Measurements from ENCODE around the gene NOTCH1. TPM values are rescaled to one million over a fixed set of nuclear protein-coding genes. Genes with fewer than 3 reads are reported as not detected.

The NOTCH1 gene
- total RNA-seq, 1 donor from 2014 or later = 26.6 TPM

DNA sequence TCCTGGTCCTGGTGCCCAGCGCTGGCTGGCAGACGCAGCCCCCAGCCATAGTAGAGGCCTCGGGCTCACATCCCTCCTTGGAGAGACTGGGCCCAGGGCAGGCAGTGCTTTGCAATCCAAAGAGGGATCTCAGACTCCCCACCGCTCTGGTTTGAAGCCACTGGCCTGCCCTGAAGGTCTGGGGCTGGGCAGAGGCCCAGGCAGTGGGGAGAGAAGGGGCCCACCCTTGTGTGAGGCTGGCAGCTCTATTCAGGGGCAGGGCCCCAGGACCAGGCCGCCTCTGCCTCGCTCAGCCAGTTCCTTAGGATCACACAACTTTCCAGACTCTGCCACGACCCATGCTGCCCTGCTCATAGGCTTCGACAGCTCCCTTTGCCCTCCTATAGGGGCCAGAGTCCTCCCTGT is 52.3 kb downstream of the NOTCH1 start:
- CTCF ChIA-PET = no interaction called here

DNA sequence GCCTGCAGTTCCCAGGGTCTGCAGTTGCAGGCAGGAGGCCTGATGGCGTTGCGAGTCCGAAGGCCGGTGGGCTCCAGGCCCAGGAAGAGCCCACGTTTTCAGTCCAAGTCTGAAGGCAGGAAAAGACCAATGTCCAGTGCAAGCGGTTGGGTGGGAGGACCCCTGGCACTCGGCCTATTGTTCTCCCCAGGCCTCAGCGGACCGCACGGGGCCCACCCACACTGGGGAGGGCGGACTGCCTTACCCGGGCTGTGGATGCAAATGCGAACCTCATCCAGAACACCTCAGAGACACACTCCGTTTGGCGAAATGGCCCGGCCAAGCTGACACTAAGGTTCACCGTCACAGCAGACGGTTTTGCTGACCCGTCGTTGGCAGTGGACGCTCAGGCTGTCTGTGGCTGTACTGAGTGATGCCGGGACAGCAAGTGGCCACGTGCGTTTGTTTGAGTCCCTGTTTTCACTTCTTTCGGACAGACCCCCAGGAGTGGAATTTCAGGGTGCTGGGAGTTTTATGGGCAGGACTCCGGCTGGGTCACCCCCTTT is 52.8 kb downstream of the NOTCH1 start:
- ATAC-seq (ENCODE audit: low read depth) = no peak
- Mint-ChIP-seq H3K9me3 (no peaks in the 10 kb centered on the region), H3K4me3 (no peak overlapping the region), H3K4me1 (no peaks in the 10 kb centered on the region), H3K27me3 (no peaks in the 10 kb centered on the region), H3K36me3 (ENCODE audit: low read depth) (peaks cover 17% of the 10 kb centered on the region), H3K27ac (no peak overlapping the region)
- intact Hi-C loops (cut with micrococcal nuclease) = no loop called here
- no peak for DNase-seq
- CTCF ChIA-PET = no interaction called here
- TF ChIP-seq, protein P1, sequence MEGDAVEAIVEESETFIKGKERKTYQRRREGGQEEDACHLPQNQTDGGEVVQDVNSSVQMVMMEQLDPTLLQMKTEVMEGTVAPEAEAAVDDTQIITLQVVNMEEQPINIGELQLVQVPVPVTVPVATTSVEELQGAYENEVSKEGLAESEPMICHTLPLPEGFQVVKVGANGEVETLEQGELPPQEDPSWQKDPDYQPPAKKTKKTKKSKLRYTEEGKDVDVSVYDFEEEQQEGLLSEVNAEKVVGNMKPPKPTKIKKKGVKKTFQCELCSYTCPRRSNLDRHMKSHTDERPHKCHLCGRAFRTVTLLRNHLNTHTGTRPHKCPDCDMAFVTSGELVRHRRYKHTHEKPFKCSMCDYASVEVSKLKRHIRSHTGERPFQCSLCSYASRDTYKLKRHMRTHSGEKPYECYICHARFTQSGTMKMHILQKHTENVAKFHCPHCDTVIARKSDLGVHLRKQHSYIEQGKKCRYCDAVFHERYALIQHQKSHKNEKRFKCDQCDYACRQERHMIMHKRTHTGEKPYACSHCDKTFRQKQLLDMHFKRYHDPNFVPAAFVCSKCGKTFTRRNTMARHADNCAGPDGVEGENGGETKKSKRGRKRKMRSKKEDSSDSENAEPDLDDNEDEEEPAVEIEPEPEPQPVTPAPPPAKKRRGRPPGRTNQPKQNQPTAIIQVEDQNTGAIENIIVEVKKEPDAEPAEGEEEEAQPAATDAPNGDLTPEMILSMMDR (IDR thresholded peaks at IDR 0.05) = no peak
- POLR2A ChIA-PET = no interaction called here

More for the DNA sequence above, 52.3 kb downstream of the NOTCH1 start:
- TF ChIP-seq, protein P1 (IDR thresholded peaks at IDR 0.05) = no peak
- no peak for ATAC-seq (ENCODE audit: low read depth)
- intact Hi-C loops (cut with micrococcal nuclease) = no loop called here
- no peak overlapping the region for H3K4me3 Mint-ChIP-seq
- no peak overlapping the region for H3K27ac Mint-ChIP-seq
- H3K27me3 Mint-ChIP-seq = no peaks in the 10 kb centered on the region
- POLR2A ChIA-PET = no interaction called here
- no peak for DNase-seq
- H3K4me1 Mint-ChIP-seq = no peaks in the 10 kb centered on the region
- H3K9me3 Mint-ChIP-seq = no peaks in the 10 kb centered on the region
- peaks cover 21% of the 10 kb centered on the region for H3K36me3 Mint-ChIP-seq (ENCODE audit: low read depth)

DNA sequence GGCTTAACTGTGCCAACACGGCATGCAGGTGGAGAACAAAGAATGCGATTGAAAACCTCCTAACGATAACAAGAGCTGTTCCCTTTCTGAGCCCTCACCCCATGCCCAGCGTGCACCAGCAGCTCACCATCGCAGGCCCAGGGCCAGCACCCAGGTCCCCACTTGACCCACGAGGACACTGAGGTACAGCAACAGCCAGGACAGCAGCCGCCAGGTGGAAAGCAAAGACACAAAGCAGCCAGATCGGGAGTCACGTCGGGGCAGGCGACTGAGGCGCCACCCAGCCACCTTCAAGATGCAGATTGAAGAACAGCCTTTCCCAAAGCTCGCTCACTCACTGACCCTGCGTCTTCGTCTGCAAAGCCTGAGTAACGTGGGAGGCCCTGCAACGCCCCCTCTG is 56.1 kb downstream of the NOTCH1 start:
- H3K4me3 Mint-ChIP-seq = no peak overlapping the region
- CTCF ChIA-PET = interaction anchor here (1.1 to 6.4 kb wide), 5 partner anchors 25 to 142 kb away, joined by 3 to 44 read pairs (median 18); no protein-coding TSS in a partner anchor
- ATAC-seq (ENCODE audit: low read depth) (no peak), DNase-seq (no peak)
- TF ChIP-seq, protein P1 (IDR thresholded peaks at IDR 0.05) = no peak
- no peak overlapping the region for H3K27ac Mint-ChIP-seq
- POLR2A ChIA-PET = interaction anchor here (0.6 to 0.7 kb wide), 2 partner anchors 9 to 193 kb away, joined by 8 to 11 read pairs; no protein-coding TSS in a partner anchor
- H3K36me3 Mint-ChIP-seq (ENCODE audit: low read depth) = no peaks in the 10 kb centered on the region
- intact Hi-C loops (cut with micrococcal nuclease) = no loop called here
- peaks cover 6% of the 10 kb centered on the region for H3K4me1 Mint-ChIP-seq
- H3K9me3 Mint-ChIP-seq = no peaks in the 10 kb centered on the region
- H3K27me3 Mint-ChIP-seq = no peaks in the 10 kb centered on the region

DNA sequence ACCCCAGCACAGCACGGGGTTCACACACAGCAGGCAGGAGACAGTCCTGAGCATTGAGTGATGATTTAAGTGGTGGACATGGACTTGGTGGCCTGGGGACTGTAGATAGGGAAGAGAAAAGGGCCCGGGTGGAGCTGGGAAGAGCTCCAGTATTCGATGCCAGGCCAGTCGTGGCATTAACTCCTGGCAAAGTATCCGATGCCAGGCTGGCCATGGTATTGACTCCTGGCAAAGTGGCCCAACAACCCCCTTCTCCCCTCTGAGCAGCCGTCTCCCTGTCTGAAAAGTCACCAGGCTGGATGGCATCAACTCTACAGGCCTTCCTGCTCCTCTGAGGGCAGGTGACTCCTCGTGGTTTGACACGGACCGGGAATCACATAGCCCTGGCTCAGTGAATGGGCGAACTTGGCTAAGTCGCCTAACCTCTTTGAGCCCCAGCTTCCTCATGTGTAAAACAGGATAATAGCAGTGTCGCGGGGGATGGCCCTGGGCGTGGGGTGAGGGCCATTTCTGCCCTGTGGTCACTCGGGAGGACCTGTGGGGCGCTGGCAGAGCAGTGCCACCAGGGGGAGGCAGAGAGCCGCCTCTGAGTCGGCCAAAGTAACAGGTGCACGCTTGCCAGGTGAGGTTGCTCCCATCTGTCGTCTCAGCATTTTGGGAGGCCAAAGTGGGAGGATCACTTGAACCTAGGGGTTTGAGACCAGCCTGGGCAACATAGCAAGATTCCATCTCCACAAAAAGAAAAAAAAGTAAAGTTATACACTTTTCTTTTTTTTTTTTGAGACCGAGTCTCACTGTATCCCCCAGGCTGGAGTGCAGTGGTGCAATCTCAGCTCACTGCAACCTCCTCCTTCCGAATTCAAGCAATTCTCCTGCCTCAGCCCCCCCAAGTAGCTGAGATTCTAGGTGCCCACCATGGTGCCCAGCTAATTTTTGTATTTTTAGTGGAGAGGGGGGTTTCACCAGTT is 57.3 kb downstream of the NOTCH1 start:
- TF ChIP-seq, protein P1 (IDR thresholded peaks at IDR 0.05) = peak; percentile 70
- POLR2A ChIA-PET = interaction anchor here (0.7 kb wide), 2 partner anchors 136 to 138 kb away, joined by 3 to 4 read pairs; no protein-coding TSS in a partner anchor
- no peak overlapping the region for H3K27ac Mint-ChIP-seq

DNA sequence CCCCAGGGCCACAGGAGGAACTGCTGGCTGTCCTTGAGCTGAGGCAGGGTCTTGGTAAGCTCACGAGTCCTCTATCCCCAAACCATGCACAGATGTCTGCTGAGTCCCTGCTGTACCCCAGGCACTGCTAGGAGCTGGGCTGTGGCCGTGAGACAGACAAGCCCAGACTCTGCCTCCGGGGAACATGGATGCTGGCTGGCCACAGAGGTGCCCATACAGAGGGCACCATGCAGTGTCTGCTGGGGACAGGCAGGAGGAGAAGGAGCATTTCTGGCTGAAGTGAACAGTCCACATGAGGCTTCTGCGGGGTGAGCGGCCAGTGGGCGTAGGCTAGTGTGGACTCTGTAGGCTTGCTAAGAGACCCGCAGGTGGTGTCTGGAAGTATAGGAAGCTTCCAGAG is 58.2 kb downstream of the NOTCH1 start:
- H3K4me1 Mint-ChIP-seq = peaks cover 10% of the 10 kb centered on the region
- ATAC-seq (ENCODE audit: low read depth) = no peak
- ChIA-PET CTCF (interaction anchor here (0.7 to 6.4 kb wide), 7 partner anchors 9 to 184 kb away, joined by 3 to 44 read pairs (median 4); no protein-coding TSS in a partner anchor), POLR2A (no interaction called here)
- intact Hi-C loops (cut with micrococcal nuclease) = loop anchor here (1.0 kb wide), 1 partner anchor 144 kb away; no protein-coding TSS in a partner anchor
- no peak overlapping the region for H3K27ac Mint-ChIP-seq
- no peaks in the 10 kb centered on the region for H3K27me3 Mint-ChIP-seq
- no peak overlapping the region for H3K4me3 Mint-ChIP-seq
- no peaks in the 10 kb centered on the region for H3K9me3 Mint-ChIP-seq
- DNase-seq = no peak
- TF ChIP-seq, protein P1 (IDR thresholded peaks at IDR 0.05) = no peak
- H3K36me3 Mint-ChIP-seq (ENCODE audit: low read depth) = peaks cover 2% of the 10 kb centered on the region

More for the DNA sequence above, 57.3 kb downstream of the NOTCH1 start:
- Mint-ChIP-seq H3K36me3 (ENCODE audit: low read depth) (no peaks in the 10 kb centered on the region), H3K4me1 (peaks cover 8% of the 10 kb centered on the region), H3K27me3 (no peaks in the 10 kb centered on the region), H3K9me3 (no peaks in the 10 kb centered on the region), H3K4me3 (no peak overlapping the region)
- DNase-seq = peak; percentile 74
- intact Hi-C loops (cut with micrococcal nuclease) = loop anchor here (1.0 kb wide), 1 partner anchor 143 kb away; no protein-coding TSS in a partner anchor
- ATAC-seq (ENCODE audit: low read depth) = peak; percentile 40
- CTCF ChIA-PET = interaction anchor here (0.8 to 6.4 kb wide), 10 partner anchors 15 to 183 kb away, joined by 3 to 44 read pairs (median 4); no protein-coding TSS in a partner anchor

Data from activated B cell treated with CpG ODN at 0.5 μM for 24 hours (primary cell).